ENCODE measurements around the gene NRL.

The NRL gene

DNA sequence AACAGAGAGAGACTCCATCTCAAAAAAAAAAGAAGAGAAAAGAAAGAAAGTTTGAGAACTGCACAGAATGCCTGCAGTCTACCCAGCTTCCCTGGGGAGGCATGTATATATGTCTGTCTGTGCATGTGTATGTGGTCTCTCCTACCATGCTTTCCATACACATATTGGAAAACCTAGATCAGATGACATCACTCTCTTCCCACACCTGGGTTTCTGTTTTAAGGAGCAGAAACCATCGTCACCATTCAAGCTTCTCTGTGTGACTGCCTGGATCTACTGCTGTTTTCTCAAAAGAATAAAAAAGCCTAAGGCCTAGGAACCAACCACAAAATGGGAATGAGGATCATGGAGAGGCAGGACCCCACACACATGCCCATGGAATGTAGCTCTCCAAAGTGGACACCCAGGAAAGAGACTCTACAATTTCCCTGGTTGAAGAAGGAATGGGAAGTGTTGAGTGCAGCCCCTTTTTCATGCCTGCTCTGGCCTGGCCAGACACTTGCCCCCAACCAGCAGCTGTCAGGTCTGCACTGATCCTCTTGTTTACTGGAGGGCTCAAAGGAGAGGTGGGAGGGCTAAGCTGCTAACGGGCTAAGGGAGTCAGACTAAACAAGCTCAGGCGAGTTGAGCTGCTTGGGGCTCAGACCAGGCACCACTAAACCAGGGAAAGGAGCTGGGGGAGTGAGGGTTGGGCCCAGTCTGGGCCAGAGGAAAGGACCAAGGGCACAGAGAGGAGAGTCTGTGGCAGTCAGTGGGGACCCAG is 28.4 kb downstream of the NRL start:
- TF ChIP-seq, protein P1, sequence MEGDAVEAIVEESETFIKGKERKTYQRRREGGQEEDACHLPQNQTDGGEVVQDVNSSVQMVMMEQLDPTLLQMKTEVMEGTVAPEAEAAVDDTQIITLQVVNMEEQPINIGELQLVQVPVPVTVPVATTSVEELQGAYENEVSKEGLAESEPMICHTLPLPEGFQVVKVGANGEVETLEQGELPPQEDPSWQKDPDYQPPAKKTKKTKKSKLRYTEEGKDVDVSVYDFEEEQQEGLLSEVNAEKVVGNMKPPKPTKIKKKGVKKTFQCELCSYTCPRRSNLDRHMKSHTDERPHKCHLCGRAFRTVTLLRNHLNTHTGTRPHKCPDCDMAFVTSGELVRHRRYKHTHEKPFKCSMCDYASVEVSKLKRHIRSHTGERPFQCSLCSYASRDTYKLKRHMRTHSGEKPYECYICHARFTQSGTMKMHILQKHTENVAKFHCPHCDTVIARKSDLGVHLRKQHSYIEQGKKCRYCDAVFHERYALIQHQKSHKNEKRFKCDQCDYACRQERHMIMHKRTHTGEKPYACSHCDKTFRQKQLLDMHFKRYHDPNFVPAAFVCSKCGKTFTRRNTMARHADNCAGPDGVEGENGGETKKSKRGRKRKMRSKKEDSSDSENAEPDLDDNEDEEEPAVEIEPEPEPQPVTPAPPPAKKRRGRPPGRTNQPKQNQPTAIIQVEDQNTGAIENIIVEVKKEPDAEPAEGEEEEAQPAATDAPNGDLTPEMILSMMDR (IDR thresholded peaks at IDR 0.05; ENCODE audit: insufficient read depth, missing control alignments) = no peak
- FAIRE-seq (peak; percentile 21), DNase-seq (ENCODE audit: insufficient read length, low spot score) (no peak)

DNA sequence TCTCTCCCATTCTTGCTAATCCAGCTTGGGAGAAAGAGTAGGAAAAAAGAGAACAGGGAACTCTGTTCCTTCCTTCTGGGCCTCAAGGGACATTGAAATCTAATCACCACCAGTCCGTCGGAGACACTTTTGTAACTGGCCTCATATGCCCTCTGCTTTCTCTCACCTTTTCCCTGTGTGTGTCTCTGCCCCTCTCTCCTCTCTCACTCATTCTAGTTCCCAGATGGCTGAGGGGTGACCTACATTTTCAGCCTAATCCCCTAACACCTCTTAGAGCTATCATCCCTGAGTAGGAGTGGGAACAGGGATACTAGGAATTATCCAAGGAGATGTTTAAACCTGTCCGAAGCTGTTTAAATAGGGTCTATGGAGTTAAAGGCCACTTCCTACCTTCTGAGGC is 29.5 kb downstream of the NRL start:
- FAIRE-seq (peak; percentile 92), DNase-seq (ENCODE audit: insufficient read length, low spot score) (no peak)
- TF ChIP-seq, protein P1 (IDR thresholded peaks at IDR 0.05; ENCODE audit: insufficient read depth, missing control alignments) = no peak

DNA sequence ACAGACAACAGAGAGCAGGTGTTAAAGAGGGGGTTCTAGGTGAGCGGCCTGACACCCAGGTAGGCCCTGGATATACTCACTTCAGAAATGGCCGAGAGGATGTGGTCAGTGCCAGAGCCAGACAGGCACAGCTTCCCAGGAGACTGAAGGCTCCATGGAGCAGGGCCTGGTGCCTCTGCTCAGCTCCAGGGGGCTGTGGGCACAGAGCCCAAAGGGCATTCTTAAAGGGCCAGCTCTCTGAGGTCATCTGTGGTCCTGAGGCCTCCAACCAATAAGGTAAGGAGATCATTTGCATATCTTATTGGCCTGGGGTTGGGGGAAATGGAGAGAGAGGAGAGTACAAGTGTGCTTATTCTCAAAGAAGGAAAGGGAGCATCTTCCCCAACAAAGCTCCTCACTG is 30.3 kb downstream of the NRL start:
- FAIRE-seq (peak; percentile 29), DNase-seq (ENCODE audit: insufficient read length, low spot score) (no peak)
- TF ChIP-seq, protein P1 (IDR thresholded peaks at IDR 0.05; ENCODE audit: insufficient read depth, missing control alignments) = no peak

DNA sequence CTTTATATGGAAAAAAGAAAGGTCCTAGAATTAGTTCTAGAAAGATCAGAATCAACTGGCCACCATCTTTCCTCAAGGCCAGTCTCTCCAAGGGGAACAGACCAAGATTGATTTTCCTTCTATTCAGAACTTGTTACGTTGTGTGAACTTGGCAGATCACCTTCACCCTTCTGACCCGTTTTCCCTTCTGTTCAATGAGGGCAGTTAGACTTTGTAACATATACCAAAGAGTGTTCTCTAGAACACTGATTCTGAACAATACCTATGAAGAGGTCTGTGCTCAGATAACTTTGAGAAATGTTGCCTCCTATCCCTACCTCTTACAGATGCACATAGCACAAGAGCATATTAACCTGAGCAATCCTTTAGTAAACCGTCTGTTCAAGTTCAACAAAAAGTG is 31.3 kb downstream of the NRL start:
- FAIRE-seq = peak; percentile 32
- TF ChIP-seq, protein P1 (IDR thresholded peaks at IDR 0.05; ENCODE audit: insufficient read depth, missing control alignments) = no peak
- no peak for DNase-seq (ENCODE audit: insufficient read length, low spot score)

DNA sequence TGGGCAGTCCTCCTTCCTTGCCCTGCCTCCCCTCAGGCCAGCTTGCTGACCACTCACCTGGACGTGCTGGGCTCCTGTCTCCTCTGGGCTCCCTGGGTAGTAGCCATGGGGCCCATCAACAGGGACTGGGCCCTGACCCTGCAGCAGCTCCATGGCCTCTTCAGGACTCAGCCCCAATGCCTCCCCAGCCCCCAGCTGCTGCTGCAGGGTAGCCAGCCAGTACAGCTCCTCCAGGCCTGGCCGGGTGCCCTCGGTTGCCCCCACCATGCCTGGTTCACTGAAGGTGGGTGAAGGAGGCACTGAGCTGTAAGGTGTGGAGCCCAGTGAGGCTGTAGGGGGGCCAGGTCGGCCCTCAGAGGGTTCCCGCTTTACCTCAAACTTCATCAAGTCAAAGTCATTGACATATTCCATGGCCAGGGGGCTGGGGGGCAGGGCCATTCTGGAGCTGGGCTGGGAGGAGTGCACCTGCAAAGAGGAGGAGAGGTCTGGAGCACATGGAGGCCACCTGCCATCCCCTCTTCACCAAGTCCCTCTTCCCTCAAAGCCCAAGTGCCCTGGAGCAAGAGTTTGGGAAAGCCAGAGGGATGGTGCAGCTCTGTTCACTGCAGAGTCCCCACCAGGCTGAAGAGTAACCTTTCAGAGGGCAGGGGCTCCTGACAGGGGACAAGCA is 32.2 kb downstream of the NRL start:
- FAIRE-seq = no peak
- no peak for DNase-seq (ENCODE audit: insufficient read length, low spot score)
- TF ChIP-seq, protein P1 (IDR thresholded peaks at IDR 0.05; ENCODE audit: insufficient read depth, missing control alignments) = no peak

DNA sequence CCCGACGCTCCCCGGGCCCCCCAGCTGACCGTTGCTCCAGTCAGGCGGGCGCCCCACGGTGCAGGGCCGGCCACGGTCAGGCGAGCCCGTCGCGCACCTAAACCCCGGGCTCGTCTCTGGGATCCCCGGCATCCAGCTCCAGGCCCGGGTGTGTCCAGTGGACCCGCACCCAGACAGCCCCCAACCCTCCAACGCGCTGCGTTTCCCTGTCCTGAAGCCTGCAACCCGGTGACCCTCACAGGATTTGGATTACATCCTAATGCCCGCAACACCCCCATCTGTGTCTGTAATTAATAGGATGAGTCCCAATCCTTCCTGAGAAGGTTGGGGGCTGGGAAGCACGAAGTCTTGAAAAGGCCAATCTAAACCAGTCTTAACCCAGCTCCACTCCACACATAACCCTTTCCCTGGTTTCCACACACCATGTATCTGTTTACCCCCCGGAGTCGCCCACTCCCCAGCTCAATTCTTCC is 33.0 kb downstream of the NRL start:
- FAIRE-seq (peak; percentile 51), DNase-seq (ENCODE audit: insufficient read length, low spot score) (no peak)
- TF ChIP-seq, protein P1 (IDR thresholded peaks at IDR 0.05; ENCODE audit: insufficient read depth, missing control alignments) = no peak

Data from D721Med (cell line).